ENCODE measurements around the gene SLC25A1.

DNA sequence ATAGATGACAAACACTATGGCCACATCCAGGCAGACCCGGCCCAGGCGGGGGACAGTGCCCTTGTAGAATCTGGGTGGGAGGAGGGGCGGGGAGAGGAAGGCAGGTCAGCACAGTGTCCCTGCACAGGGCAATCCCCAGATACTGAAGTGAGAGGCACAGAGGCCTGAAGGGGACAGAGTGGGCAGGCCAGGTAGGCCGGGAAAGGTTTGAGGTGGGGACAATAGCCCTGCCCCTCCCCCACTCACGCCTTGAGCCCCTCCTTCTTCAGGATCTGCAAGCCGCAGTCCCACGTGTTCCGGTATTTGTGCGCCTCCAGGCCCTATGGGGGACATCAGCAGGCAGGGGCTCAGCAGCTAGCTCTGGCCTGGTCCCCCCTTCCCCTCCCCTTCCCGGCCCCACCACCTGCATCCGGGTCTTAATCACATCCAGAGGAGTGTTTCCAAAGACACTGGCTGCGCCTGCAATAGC, 2.3 kb downstream of the SLC25A1 start:
- TF ChIP-seq REST (IDR thresholded peaks at IDR 0.05; ENCODE audit: low read depth, low read length) (no peak), POLR2AphosphoS5 (IDR thresholded peaks at IDR 0.05; ENCODE audit: low read length) (no peak), SPI1 (IDR thresholded peaks at IDR 0.05; ENCODE audit: borderline replicate concordance, insufficient read depth, low read depth, low read length) (no peak), EZH2 (IDR thresholded peaks at IDR 0.05; ENCODE audit: borderline replicate concordance, control insufficient read depth, low read depth, low read length) (no peak), ASH2L (IDR thresholded peaks at IDR 0.05; ENCODE audit: borderline replicate concordance, low read depth) (no peak), NFYA (IDR thresholded peaks at IDR 0.05; ENCODE audit: borderline replicate concordance, low read depth, low read length) (no peak), SIX5 (IDR thresholded peaks at IDR 0.05; ENCODE audit: low read depth, low read length, severe bottlenecking) (no peak), CHD2 (IDR thresholded peaks at IDR 0.05; ENCODE audit: borderline replicate concordance, low read depth, low read length) (no peak)
- TF ChIP-seq, protein P1, sequence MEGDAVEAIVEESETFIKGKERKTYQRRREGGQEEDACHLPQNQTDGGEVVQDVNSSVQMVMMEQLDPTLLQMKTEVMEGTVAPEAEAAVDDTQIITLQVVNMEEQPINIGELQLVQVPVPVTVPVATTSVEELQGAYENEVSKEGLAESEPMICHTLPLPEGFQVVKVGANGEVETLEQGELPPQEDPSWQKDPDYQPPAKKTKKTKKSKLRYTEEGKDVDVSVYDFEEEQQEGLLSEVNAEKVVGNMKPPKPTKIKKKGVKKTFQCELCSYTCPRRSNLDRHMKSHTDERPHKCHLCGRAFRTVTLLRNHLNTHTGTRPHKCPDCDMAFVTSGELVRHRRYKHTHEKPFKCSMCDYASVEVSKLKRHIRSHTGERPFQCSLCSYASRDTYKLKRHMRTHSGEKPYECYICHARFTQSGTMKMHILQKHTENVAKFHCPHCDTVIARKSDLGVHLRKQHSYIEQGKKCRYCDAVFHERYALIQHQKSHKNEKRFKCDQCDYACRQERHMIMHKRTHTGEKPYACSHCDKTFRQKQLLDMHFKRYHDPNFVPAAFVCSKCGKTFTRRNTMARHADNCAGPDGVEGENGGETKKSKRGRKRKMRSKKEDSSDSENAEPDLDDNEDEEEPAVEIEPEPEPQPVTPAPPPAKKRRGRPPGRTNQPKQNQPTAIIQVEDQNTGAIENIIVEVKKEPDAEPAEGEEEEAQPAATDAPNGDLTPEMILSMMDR (IDR thresholded peaks at IDR 0.05 in 2 of 3, conservative IDR thresholded peaks at IDR 0.05 in 1 of 3; ENCODE audit: control insufficient read depth in 2 of 3, extremely low read depth in 1 of 3, insufficient read depth in 1 of 3, low read depth in 3 of 3, low read length in 3 of 3) = no peak
- TF ChIP-seq, protein P2, sequence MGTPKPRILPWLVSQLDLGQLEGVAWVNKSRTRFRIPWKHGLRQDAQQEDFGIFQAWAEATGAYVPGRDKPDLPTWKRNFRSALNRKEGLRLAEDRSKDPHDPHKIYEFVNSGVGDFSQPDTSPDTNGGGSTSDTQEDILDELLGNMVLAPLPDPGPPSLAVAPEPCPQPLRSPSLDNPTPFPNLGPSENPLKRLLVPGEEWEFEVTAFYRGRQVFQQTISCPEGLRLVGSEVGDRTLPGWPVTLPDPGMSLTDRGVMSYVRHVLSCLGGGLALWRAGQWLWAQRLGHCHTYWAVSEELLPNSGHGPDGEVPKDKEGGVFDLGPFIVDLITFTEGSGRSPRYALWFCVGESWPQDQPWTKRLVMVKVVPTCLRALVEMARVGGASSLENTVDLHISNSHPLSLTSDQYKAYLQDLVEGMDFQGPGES (IDR thresholded peaks at IDR 0.05) = no peak

Measured in GM12878 (cell line).